NCI-H526 (cell line): ENCODE results near the gene RPL13.

Experiments
- DNase-seq, 2 experiments: peaks; one replicate each; lab custom pipeline; 2025; lab: John Stamatoyannopoulos, UW

Gene RPL13

DNA sequence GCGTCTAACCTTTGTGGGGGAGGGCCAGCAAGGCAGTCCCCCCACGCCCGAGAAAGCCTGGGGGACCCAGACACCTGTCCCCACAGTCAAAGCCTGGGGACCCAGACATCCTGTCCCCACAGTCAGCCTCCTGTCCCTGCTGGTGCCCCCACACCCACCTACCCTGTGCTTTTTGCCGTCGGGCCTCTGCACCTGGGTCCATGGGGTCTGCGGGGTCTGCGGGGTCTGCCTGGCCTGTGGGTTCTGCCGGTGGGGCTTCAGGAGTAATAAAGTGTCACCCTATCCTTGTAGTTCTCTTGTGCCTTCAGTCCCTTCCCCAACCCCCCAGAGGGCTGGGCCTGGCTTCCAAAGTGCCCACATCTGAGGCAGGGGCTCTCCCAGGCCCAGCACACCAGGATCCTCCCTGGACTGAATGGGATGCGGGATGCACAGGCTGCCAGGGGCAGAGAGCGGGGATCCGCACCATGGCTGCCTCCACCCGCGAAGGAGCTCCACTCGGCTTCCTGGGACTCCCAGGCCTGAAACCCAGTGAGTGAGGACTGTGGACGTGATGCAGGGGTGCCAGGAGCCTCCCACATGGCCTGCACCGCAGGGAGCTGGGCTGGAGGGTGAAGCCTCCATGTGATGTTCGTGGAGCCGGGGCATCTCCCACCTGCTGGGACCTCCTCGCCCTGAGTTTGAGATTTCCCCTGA lies 36.6 kb downstream of the RPL13 start:
- no peak for DNase-seq

DNA sequence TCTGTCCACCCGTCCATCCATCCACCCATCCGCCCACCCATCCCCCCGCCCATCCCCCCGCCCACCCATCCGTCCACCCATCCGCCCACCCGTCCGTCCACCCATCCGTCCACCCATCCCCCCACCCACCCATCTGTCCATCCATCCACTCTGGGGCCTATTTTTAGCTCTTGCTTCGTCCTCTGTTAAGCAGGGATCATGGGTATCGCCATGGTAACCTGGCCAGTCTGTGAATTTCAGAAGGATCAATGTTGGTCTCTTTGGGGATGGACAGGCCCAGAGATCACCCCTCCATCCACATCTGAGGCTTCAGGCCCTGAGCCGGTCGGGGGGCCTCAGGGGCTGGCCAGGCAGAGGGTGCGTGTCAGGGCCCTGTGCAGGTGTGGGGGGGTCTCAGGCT lies 37.7 kb downstream of the RPL13 start:
- DNase-seq = peak in 1 of 2 experiments; percentile 18

DNA sequence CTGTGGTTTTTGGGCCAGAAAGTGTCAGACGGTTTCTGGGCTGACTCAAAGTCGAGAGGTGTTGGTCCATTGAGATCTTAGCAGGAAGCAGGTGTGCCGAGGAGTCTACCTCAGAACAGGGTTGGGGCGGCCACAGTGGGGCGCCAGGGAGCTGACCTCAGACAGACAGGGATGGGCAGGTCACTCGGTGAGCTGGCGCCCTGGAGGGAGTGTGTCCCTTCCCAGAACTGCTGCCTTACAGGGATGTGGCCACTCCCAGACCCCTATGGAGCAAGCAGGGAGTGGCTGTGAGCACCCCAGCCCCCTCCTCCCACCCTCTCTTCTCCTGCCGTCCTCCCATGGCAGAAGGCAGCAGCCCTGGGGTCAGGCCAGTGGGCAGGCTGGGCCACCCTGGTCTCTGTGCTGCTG lies 39.0 kb downstream of the RPL13 start:
- DNase-seq = peak in 1 of 2 experiments; percentile 66

DNA sequence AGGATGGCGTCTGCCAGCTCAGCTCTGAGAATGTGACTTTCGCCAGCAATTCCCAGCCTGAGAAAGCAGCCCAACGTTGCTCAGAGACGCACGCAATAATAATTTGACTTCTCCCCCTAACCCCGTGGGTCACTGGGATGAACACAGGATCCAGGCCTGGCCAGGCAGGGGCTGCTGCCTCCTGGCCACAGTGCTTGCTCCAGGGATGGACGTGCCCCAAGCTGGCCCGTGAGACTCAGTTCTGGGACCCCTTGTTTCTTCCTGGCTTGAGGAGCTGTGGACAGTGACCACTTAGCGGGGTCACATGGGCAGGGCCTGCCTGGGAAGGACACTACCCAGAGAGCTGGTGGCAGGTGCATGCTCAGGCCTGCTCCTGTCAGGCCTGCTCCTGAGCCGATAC lies 39.4 kb downstream of the RPL13 start:
- DNase-seq = no peak

DNA sequence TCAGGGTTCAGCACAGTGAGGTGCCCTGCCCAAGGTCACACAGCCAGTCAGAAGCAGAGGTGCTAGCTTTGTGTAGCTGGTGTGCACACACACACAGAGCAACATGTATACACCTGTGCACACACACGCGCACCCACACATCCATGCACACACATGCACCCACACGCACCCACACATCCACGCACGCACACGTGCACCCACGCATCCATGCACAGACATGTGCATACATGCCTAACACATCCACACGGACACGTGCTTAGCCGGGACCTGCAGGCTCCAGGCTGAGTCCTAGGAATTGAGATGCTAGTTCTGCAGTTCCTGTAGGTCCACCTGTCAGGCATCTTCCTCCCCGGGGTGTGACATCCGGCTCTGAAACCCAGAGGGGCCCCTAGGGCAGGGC lies 39.9 kb downstream of the RPL13 start:
- no peak for DNase-seq

DNA sequence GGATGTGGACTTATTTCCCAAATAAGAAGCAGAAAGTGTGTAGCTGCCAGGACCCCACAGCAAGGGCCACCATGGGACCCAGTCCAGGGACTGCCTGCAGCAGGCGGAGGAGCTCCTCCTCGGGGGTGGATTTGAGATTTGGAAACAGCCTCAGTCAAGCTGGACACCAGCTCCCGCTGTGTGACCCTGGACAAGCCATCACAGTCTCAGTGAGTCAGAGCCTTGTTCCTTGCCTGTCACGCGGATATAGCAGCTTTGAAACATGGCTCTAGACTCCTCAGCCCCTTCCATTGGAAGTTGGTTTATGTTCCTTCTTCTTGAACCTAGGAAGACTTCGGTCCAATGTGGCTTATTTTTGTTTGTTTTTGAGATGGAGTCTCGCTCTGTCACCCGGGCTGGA lies 40.5 kb downstream of the RPL13 start:
- no peak for DNase-seq

DNA sequence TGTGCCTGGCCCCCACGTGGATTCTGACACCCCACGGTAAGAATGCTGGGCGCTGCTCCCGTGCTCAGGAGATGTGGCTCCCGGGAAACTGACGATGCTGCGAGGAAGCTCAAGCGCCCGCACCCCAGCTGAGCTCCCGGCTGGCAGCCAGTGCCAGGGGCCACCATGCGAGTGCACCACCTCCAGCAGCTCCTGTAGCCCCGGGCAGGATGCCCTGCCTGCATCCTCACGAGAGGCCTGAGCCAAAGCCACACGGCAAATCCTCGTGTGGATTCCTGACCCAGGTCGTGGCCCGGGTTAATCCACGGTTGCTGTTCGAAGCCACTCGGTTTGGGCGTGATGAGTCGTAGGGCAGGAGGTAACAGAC lies 41.4 kb downstream of the RPL13 start:
- DNase-seq = no peak

DNA sequence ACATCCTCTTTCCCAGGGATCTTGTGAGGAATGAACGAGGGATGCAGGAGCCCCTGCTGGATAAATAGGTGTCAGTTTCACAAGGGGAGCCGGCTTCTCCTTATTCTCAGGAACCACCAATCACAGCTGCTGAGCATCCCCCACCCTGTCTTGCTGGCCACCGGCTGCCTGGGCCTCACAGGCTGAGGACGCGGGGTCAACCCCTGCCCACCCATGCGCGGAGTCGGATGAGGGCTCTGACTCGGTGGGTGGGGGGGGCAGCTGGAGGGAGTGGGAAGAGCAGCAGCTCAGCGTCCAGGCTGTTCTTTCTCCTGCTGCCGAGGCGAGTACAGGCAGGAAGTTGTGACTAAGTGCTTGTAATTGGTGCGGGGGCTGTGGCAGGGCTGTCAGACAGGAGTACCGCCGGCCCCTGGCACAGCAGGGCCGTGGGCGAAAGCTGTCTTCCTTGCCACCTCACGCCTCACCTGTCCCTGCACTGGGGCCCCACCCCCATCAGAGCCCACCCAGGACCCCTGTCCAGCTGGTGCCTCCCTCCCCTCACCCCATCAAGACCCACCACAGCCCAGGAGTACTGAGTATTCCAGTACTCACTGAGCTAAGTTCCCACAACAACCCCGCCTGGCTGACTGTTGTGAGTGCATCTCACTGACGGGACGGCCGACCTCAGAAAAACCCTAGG lies 41.9 kb downstream of the RPL13 start:
- no peak for DNase-seq

DNA sequence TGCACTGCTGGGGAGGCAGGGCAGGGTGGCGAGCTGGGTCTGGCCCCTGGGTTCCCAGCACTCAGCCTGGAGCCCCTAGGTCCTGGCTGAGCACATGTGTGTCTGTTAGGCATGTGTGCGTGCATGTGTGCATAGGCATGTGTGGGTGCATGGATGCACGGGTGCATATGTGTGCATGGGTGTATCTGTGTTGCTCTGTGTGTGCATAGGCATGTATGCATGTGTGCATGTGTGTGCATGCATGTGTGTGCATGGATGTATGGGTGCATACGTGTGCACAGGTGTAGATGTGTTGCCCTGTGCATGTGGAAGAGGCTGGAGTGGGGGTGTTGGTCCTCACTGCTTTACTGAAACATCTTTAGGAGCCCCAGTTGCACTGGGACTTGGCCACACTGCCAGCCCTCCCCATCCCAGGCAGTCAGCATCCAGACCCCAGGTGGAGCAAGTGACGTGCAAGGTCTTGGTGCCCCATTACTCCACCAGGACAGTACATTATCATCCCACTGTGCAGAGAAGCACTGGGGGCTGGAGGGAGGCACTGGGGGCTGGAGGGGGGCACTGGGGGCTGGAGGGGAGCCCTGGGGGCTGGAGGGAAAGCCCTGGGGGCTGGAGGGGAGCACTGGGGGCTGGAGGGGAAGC lies 42.6 kb downstream of the RPL13 start:
- no peak for DNase-seq

DNA sequence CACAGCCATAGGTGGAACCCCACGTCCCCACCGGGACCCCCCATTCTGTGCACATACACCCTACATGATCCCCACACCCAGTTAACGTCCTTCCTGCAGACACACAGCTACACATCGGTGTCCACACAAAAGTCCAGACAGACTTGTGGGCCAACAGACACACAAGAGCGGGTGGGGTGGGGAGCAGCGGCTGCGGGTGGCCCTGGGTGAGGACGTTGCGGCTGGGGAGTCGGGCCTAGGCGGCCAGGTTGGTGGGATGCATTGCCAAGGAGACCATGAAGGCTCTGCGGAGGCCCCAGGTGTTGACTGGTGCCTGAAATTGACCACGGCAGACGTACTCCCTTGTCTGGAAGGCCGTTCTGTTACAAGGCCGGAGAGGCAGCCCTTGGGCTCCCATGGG lies 44.3 kb downstream of the RPL13 start:
- no peak for DNase-seq

DNA sequence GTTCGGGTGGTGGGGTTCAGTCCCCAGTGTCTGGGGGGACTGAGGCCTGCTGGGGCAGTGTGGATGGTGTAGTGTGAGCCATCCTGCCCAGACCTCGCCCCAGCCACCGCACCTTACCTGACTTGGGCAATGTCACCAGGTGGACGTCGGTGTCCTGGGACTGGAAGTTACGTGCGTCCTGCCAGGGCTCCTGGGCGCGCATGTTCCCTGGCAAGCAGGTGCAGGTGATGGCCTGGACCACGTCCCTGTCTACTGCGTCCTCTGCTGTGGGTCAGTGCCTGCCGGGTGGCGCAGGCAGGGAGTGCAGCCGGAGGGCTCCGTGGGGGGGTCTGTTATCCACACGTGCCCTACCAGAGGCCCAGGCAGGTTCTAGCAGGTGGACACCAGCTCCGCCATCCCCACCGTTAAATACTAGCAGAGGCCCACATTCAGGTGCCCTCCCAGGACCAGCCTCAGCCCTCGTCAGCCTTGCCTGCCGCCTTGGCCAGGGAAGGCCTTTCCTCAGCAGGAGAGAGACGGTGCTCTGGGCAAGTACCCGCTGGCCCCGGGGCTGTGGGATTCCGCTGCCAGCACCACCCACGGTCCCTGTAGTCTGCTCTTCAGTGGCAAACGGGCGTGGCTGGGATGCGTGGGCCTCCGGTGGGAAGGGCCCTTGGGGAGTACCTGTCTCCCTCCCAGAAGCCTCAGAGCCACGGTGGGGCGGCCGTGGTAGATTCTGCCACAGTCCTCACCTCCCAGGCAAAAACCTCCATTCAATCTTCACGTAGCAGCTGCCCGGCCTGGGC lies 44.9 kb downstream of the RPL13 start:
- no peak for DNase-seq

DNA sequence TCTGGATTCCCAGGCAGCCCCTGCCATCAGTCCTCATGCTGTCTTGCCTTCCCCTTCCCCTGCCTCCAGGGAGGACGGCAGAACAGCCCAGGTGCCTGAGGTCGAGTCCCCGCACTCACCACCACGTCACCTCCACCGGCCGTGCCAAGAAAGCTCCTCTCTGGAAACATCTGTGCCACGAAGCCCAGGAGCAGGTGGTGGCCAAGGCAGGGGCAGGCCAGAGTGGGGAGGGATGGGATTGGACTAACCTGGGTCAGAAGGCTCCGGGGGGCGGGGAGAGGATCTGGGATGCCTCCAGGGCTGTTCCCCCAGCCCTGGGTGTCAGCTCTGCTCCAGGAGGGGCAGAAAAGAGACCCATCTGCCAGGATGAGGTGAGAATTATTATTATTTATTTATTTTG lies 45.5 kb downstream of the RPL13 start:
- no peak for DNase-seq

DNA sequence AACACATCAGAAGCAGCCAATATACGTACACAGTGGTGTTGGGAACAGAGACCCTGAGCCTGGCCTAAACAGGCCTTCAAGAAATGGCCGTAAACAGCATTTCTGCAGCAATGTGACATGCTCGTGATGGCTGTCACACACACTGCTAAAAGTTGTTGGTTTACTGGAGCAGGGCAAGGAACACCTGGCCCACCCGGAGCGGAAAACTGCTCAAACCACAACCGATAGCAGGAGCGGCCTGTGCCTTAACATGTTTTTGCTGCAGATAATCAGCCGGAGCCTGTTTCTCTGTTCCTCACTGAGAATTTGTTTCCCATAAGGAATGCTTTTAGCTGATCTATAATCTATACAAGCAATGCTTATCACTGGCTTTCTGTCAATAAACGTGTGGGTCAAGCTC lies 47.0 kb downstream of the RPL13 start:
- DNase-seq = no peak

DNA sequence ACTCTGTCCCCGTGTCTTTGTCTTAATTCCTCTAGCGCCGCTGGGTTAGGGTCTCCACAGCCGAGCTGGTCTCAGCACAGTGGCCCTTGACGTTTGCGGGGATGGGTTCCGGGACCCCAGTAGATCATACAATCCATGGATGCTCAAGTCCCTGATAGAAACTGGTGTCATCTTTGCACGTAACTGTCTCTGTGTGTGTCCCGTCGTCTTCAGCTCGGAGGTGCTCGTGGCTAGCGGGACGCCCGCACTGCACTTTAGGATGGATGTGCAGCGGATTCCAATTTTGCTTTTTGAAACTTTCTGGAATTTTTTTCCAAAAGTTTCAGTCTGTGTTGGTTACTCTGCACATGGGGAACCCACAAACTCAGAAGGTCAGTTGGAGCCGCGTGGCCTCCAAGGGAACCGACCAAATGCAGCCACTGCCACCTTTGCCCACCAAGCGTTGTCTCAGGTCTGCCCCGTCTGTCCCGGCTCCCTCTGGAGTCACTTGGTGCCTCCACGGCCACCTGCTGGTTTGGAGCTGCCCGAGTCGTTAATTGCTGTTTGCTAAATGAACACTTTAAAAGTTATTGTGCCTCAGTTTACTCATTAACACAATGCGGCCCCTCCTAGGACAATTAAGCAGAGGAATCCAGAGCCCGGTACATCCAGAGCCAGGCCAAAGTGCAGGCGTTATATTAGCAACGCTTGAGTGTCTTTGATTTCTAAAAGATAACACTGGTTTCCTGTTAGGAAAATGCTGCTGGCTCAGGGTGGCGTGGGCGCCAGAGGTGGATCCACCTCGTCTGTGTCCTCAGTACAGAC lies 47.7 kb downstream of the RPL13 start:
- DNase-seq = peak in 1 of 2 experiments; percentile 45

DNA sequence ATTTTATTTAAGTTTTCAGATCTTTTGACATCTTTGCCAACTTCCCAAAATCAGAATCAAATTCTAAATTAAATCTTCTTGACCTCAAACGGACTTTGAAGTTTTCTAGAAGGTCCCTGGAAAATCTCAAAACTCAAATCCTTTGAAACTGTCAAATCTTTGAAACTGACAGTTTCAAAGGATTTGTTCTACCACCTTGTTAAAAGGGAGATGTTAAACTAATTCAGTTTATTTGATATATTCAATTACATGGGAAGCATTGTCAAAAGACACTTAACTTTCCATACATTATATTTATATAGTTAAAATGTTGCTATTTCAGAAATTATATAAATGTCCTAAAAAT lies 49.6 kb downstream of the RPL13 start:
- DNase-seq = no peak

DNA sequence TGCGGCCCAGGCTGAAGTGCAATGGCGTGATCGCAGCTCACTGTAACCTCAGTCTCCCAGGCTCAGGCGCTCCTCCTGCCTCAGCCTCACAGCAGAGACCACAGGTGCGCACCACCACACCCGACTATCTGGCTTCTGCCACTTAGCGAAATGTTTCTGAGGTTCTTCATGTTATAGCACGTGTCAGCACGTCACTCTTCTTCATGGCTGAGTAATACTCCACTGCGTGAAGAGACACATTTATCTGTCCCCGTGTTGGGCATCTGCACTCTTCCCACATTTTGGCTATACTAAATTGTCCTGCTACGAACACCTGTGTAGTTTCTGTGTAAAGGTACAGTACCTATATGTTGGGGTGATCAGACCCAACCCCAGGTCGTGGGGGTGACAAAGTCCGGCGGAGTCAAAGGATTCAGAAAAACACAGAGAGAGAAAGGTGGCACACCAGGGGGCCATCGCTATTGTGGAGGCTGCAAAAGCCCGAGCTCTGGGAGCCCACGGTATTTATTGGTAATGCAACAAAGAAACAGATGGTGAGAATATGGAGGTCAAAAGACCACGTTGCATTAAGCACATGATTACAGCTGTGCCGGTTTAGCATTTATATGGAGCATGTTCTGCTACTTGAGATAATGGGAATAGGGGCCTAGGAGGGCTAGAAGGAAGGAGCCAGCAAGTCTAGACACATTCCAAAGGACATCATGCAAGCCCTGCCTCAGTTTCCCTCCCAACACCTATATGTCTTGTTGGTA lies 52.1 kb downstream of the RPL13 start:
- DNase-seq = no peak

DNA sequence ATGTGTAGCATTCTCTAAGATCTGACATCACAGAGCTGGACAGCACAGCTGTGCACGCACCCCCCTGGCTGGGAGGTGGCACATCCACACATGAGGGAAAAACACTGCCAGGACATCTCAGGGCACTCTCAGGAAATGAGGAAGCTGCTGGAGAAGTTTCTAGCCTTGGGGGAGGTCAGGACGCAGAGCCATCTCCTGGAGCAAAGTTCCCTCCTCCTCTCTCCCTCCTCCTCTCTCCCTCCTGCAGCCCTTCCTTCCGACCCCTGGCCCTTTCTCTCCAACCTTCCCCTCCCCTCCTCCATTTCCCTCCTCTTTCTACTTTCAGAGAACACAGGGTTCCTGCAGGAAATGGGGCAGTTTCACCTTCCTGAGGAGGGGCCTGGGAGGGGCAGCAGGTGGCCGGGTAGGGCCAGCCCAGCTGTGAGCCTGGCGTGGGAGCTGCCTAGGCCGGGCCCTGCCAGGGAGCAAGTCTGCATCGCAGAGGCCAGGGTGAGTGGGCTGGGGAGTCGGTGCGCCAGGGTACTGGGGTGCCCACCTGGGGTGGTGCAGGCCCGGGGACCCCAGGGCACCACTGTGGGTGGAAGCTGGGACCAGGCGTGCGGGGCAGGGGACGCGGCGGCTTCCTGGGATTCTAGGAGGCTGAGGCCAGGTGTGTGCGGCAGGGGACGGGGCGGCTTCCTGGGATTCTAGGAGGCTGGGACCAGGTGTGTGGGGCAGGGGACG lies 52.9 kb downstream of the RPL13 start, which contains the start of gene DPEP1:
TSS of gene DPEP1 (plus strand) at position 412 of the 723 bp plus-strand sequence. CDS start 16,769 bp downstream, outside the sequence.
- no peak for DNase-seq

DNA sequence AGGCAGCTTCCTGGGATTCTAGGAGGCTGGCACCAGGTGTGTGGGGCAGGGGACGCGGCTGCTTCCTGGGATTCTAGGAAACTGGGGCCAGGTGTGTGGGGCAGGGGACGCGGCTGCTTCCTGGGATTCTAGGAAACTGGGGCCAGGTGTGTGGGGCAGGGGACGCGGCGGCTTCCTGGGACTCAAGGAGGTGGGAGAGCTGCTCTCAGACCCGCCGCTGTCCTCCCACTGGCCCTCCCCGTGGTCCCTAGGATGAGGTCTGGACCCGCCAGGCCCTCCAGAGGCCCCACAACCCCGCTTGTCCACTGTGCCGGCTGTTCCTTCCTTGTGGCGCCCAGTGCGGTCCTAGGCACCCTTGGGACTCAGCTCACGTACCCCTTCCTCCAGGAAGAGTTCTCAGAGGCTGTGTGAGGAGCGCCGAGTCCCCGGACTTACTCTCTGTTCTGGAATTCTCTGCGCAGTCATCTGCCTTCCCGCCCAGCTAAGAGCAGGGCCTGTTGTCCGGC lies 53.5 kb downstream of the RPL13 start:
- no peak for DNase-seq
